GM12878 (cell line): Measurements from ENCODE around the gene PHC2. TPM values are rescaled to one million over a fixed set of nuclear protein-coding genes. Genes with fewer than 3 reads are reported as not detected.

Experiments used
- ATAC-seq: fragments of 200-7000 bp; cut with Tn5 transposase; 3 replicates; pipeline ENCODE4 v1.9.1; 2020; ENCODE audit warnings: mild to moderate bottlenecking, moderate library complexity
- BruUV-seq: library from RNA; stranded (reverse); fragments of 400-500 nt; replicated peaks from 2 replicates; lab custom pipeline; 2021; lab: Mats Ljungman, UMichigan
- CTCF ChIA-PET: fragments of 300-600 bp; sonication (Branson Sonifier 250); formaldehyde crosslinking; extraction: SDS; loops from one replicate; lab custom pipeline; 2021; ENCODE audit warnings: inconsistent platforms; lab: Yijun Ruan, JAX
- POLR2A ChIA-PET: fragments of 350-600 bp; formaldehyde crosslinking; extraction: SDS; loops from one replicate; lab custom pipeline; 2021; ENCODE audit warnings: inconsistent platforms; lab: Charles Lee
- RAD21 ChIA-PET: fragments of 300-600 bp; sonication (Branson Sonifier 250); formaldehyde crosslinking; loops from one replicate; lab custom pipeline; 2023; ENCODE audit warnings: antibody characterized with exemption; ENCODE audit not compliant: unreplicated experiment; lab: Charles Lee
- SMC1A ChIA-PET: fragments of 300-600 bp; sonication (Branson Sonifier 250); formaldehyde crosslinking; loops from one replicate; lab custom pipeline; 2023; ENCODE audit not compliant: unreplicated experiment, uncharacterized antibody; lab: Charles Lee
- DNase-seq: peaks from one replicate; pipeline ENCODE4 v3.0.0-alpha.2; 2011; ENCODE audit warnings: low read depth, low spot score
- FAIRE-seq: peaks from 3 replicates; lab custom pipeline; 2011; peaks lifted over from hg19 to GRCh38; lab: Jason Lieb, UNC
- H2AFZ ChIP-seq: 2 replicates; pipeline ENCODE4 v1.6.0; 2011; ENCODE audit warnings: low read depth, low read length, control low read depth; ENCODE audit not compliant: control insufficient read depth
- H3K27ac ChIP-seq: 2 replicates; pipeline ENCODE4 v1.5.1; 2011; ENCODE audit warnings: control low read depth; ENCODE audit not compliant: control insufficient read depth, insufficient read depth
- H3K27me3 ChIP-seq, 2 experiments: replicated peaks in 1 of 2; 2 replicates each; pipeline versions ENCODE4 v1.6.0 to v1.6.1; 2011; ENCODE audit warnings: low read length in 1 of 2; ENCODE audit not compliant: control insufficient read depth in 2 of 2, insufficient read depth in 2 of 2
- H3K36me3 ChIP-seq, 2 experiments: 2 replicates each; pipeline ENCODE4 v1.5.1; 2011; ENCODE audit warnings: low read length in 1 of 2; ENCODE audit not compliant: control insufficient read depth in 2 of 2, insufficient read depth in 2 of 2
- H3K4me1 ChIP-seq: 2 replicates; pipeline ENCODE4 v1.6.1; 2011; ENCODE audit warnings: mild to moderate bottlenecking, low read length, moderate library complexity, mixed read lengths; ENCODE audit not compliant: control insufficient read depth, insufficient read depth
- H3K4me2 ChIP-seq: 2 replicates; pipeline ENCODE4 v1.6.0; 2011; ENCODE audit warnings: control low read depth; ENCODE audit not compliant: control insufficient read depth, insufficient read depth
- H3K4me3 ChIP-seq: fragments of 200-600 bp; sonication (generic); 2 replicates; pipeline ENCODE4 v1.5.1; 2016
- H3K79me2 ChIP-seq: 2 replicates; pipeline ENCODE4 v1.6.0; 2011; ENCODE audit warnings: low read length; ENCODE audit not compliant: control insufficient read depth, insufficient read depth
- H3K9ac ChIP-seq: 2 replicates; pipeline ENCODE4 v1.8.0; 2011; ENCODE audit warnings: low read length, control low read depth, mixed read lengths; ENCODE audit not compliant: control insufficient read depth, insufficient read depth
- H3K9me3 ChIP-seq: replicated peaks from 3 replicates; pipeline ENCODE4 v1.5.1; 2011; ENCODE audit warnings: mild to moderate bottlenecking, low read length; ENCODE audit not compliant: control insufficient read depth, insufficient read depth
- H4K20me1 ChIP-seq: 2 replicates; pipeline ENCODE4 v1.6.0; 2011; ENCODE audit not compliant: control insufficient read depth, insufficient read depth
- BCL11A ChIP-seq: IDR thresholded peaks from 2 replicates; pipeline ENCODE4 v1.6.1; 2011; ENCODE audit warnings: low read depth, low read length
- E4F1 ChIP-seq: fragments of 450-650 bp; IDR thresholded peaks from 2 replicates; pipeline ENCODE4 v1.6.1; 2018; ENCODE audit warnings: borderline replicate concordance, mild to moderate bottlenecking; ENCODE audit not compliant: partially characterized antibody
- JUND ChIP-seq: IDR thresholded peaks from 2 replicates; pipeline ENCODE4 v1.6.1; 2012; ENCODE audit warnings: low read depth, mild to moderate bottlenecking, low read length, improper control_type of control experiment, moderate library complexity
- NBN ChIP-seq: fragments of 450-650 bp; IDR thresholded peaks from 2 replicates; pipeline ENCODE4 v1.6.1; 2016
- NFXL1 ChIP-seq: fragments of 450-650 bp; IDR thresholded peaks from 2 replicates; pipeline ENCODE4 v1.6.1; 2017; ENCODE audit warnings: antibody characterized with exemption, mild to moderate bottlenecking, borderline replicate concordance
- NFYA ChIP-seq: IDR thresholded peaks from 2 replicates; pipeline ENCODE4 v1.6.1; 2011; ENCODE audit warnings: low read depth, mild to moderate bottlenecking, low read length, improper control_type of control experiment, borderline replicate concordance
- RAD51 ChIP-seq: fragments of 450-650 bp; IDR thresholded peaks from 2 replicates; pipeline ENCODE4 v1.6.1; 2016; ENCODE audit warnings: moderate library complexity, mild to moderate bottlenecking, inconsistent platforms
- SMC3 ChIP-seq: IDR thresholded peaks from 2 replicates; pipeline ENCODE4 v1.6.1; 2011; ENCODE audit warnings: low read length, improper control_type of control experiment, borderline replicate concordance
- YBX1 ChIP-seq: fragments of 450-650 bp; IDR thresholded peaks from 2 replicates; pipeline ENCODE4 v1.6.1; 2016; ENCODE audit warnings: antibody characterized with exemption
- WGBS: methylation state at CpG from one replicate; pipeline ENCODE4 v1.1.6; 2016; ENCODE audit warnings: low lambda C conversion rate; ENCODE audit not compliant: insufficient replicate concordance, insufficient coverage; ENCODE audit errors: missing lambda C conversion rate; 5-methylcytosine and 5-hydroxymethylcytosine counted together
- in situ Hi-C: fragments of 300-500 bp; cut with MboI; formaldehyde crosslinking; loops from 9 replicates; pipeline ENCODE4 v1.14.3; 2018; ENCODE audit warnings: mixed read lengths
- intact Hi-C: fragments of 100-400 bp; cut with micrococcal nuclease; formaldehyde crosslinking; loops from one replicate; pipeline ENCODE4 v1.14.2; 2022; ENCODE audit not compliant: unreplicated experiment
- polyA plus RNA-seq, 11 experiments: library from polyadenylated mRNA; depleted of rRNA in 4 of 11; unstranded in 6 of 11; stranded (reverse) in 5 of 11; fragments of >200 nt; fragmentation: Nextera tagmentation in 4 of 11; fragmentation: Illumina TruSeq in 1 of 11; extraction: Ambion mirVana in 4 of 11; extraction: Trizol in 1 of 11; gene quantifications; 1 replicate in 1 of 11; 2 replicates in 10 of 11; pipeline versions ENCODE4 v1.2.1 to v1.2.3, GENCODE V29; 2011 to 2016; ENCODE audit warnings: inconsistent platforms in 2 of 11, missing spikeins in 2 of 11, low read depth in 1 of 11
- total RNA-seq, 4 experiments: library from RNA; depleted of rRNA in 3 of 4; stranded (reverse); fragments of >200 nt in 3 of 4; fragmentation: Illumina TruSeq in 1 of 4; extraction: Trizol in 1 of 4; gene quantifications; 2 replicates each; pipeline versions ENCODE4 v1.2.1 to v1.2.3, GENCODE V29; 2013 to 2021

PHC2 gene
- total and polyA plus RNA-seq, 10 of the 15 experiments (the other 5 are each of a cell fraction or from before 2014, with no cell fraction given) = 2.0 to 35.9 (median 16.4) TPM

- Histone ChIP-seq H3K4me3 (no peak overlapping the region), H3K36me3 (no peaks in the 10 kb centered on the region), H3K27me3 (peaks cover 0 to 1% of the 10 kb centered on the region in 2 experiments; a peak in 1 of 4 replicates), H3K27ac (no peak overlapping the region), H2AFZ (no peak overlapping the region), H3K79me2 (no peaks in the 10 kb centered on the region), H3K4me2 (no peak overlapping the region)
- RAD21 ChIA-PET = no interaction called here
- no peak for ATAC-seq
- CTCF ChIA-PET = no interaction called here
- no peak for TF ChIP-seq E4F1
- TF ChIP-seq RAD51 = no peak
- TF ChIP-seq NFYA = no peak
- TF ChIP-seq YBX1 = no peak
- no peak for TF ChIP-seq SMC3
- TF ChIP-seq NBN = no peak
- TF ChIP-seq JUND = no peak
- TF ChIP-seq NFXL1 = no peak
- TF ChIP-seq BCL11A = no peak
- TF ChIP-seq, all 136 proteins: peak for 0
- FAIRE-seq (no peak), DNase-seq (no peak)
- H4K20me1 ChIP-seq = no peaks in the 10 kb centered on the region
- ChIA-PET POLR2A (no interaction called here), SMC1A (no interaction called here)
- 64% methylated on average over 4 of the region's 4 CpGs for WGBS
- H3K9me3 ChIP-seq = no peaks in the 10 kb centered on the region; the same call in 1 of the 3 replicates
- H3K9ac ChIP-seq = no peak overlapping the region
- intact Hi-C loops (no loop called here), in situ Hi-C loops (no loop called here)
- BruUV-seq = no TSS peak
- H3K4me1 ChIP-seq = peaks cover 10% of the 10 kb centered on the region
Measured at GRCh38 chr1:33424205-33424604, 6.7 kb downstream of the PHC2 start.
